ENCODE results near the gene NOS1. TPM values are rescaled to one million over a fixed set of nuclear protein-coding genes. Genes with fewer than 3 reads are reported as not detected.
"Not testable (repeated sequence)": the region's sequence is repeated elsewhere in the genome, so short reads cannot be mapped to it uniquely, and the experiment has no call there.

The NOS1 gene
- total RNA-seq, 1 donor from 2014 or later, result 0.26 TPM

- FAIRE-seq (no peak), DNase-seq (ENCODE audit: low read depth) (no peak)
- no peak for TF ChIP-seq CTCF (IDR thresholded peaks at IDR 0.05; ENCODE audit: insufficient read depth, low read length, severe bottlenecking)
- Histone ChIP-seq H3K36me3 (ENCODE audit: control insufficient read depth, insufficient read depth, low read length) (no peaks in the 10 kb centered on the region), H3K4me3 (ENCODE audit: low read depth, low read length) (no peak overlapping the region), H3K27me3 (ENCODE audit: control insufficient read depth, insufficient read depth, low read length) (no peaks in the 10 kb centered on the region)
These were observed 136.2 kb downstream of the NOS1 start for GRCh38 chr12:117225179-117225578.

GRCh38 chr12:117220947-117221346 is 140.5 kb downstream of the NOS1 start:
- not testable (repeated sequence) for H3K4me3 ChIP-seq (ENCODE audit: low read depth, low read length); H3K27me3 ChIP-seq (ENCODE audit: control insufficient read depth, insufficient read depth, low read length); FAIRE-seq; H3K36me3 ChIP-seq (ENCODE audit: control insufficient read depth, insufficient read depth, low read length); DNase-seq (ENCODE audit: low read depth)

GRCh38 chr12:117218149-117218548 is 143.3 kb downstream of the NOS1 start:
- no peaks in the 10 kb centered on the region for H3K36me3 ChIP-seq (ENCODE audit: control insufficient read depth, insufficient read depth, low read length)
- FAIRE-seq, result no peak
- no peak for DNase-seq (ENCODE audit: low read depth)
- no peak overlapping the region for H3K4me3 ChIP-seq (ENCODE audit: low read depth, low read length)
- no peak for TF ChIP-seq CTCF (IDR thresholded peaks at IDR 0.05; ENCODE audit: insufficient read depth, low read length, severe bottlenecking)
- no peaks in the 10 kb centered on the region for H3K27me3 ChIP-seq (ENCODE audit: control insufficient read depth, insufficient read depth, low read length)

- no peak for DNase-seq (ENCODE audit: low read depth)
- H3K27me3 ChIP-seq (ENCODE audit: control insufficient read depth, insufficient read depth, low read length), result no peaks in the 10 kb centered on the region
- H3K36me3 ChIP-seq (ENCODE audit: control insufficient read depth, insufficient read depth, low read length), result no peaks in the 10 kb centered on the region
- no peak overlapping the region for H3K4me3 ChIP-seq (ENCODE audit: low read depth, low read length)
- FAIRE-seq, result no peak
- TF ChIP-seq CTCF (IDR thresholded peaks at IDR 0.05; ENCODE audit: insufficient read depth, low read length, severe bottlenecking), result no peak
These were observed 144.7 kb downstream of the NOS1 start for GRCh38 chr12:117216686-117217085.

GRCh38 chr12:117214797-117215196 is 146.6 kb downstream of the NOS1 start:
- FAIRE-seq, result no peak
- H3K36me3 ChIP-seq (ENCODE audit: control insufficient read depth, insufficient read depth, low read length), result no peaks in the 10 kb centered on the region
- H3K27me3 ChIP-seq (ENCODE audit: control insufficient read depth, insufficient read depth, low read length), result no peaks in the 10 kb centered on the region
- no peak for TF ChIP-seq CTCF (IDR thresholded peaks at IDR 0.05; ENCODE audit: insufficient read depth, low read length, severe bottlenecking)
- no peak overlapping the region for H3K4me3 ChIP-seq (ENCODE audit: low read depth, low read length)
- DNase-seq (ENCODE audit: low read depth), result no peak

GRCh38 chr12:117213295-117213808 is 148.1 kb downstream of the NOS1 start:
- no peak for DNase-seq (ENCODE audit: low read depth)
- no peak for FAIRE-seq
- H3K27me3 ChIP-seq (ENCODE audit: control insufficient read depth, insufficient read depth, low read length), result no peaks in the 10 kb centered on the region
- H3K36me3 ChIP-seq (ENCODE audit: control insufficient read depth, insufficient read depth, low read length), result no peaks in the 10 kb centered on the region
- no peak for TF ChIP-seq CTCF (IDR thresholded peaks at IDR 0.05; ENCODE audit: insufficient read depth, low read length, severe bottlenecking)
- H3K4me3 ChIP-seq (ENCODE audit: low read depth, low read length), result no peak overlapping the region
